Fibroblast of skin of abdomen (primary cell): Measurements from ENCODE around the gene DLG2.
A peak's percentile ranks its signal among the peaks of the same experiment; 100 is the strongest.
"Not testable (repeated sequence)": the region's sequence is repeated elsewhere in the genome, so short reads cannot be mapped to it uniquely, and the experiment has no call there.

Source experiments
- DNase-seq: peaks from one replicate; pipeline ENCODE4 v3.0.0-alpha.2; 2013

The DLG2 gene

GRCh38 chr11:83746921-83747585 lies 1880.1 kb downstream of the DLG2 start:
- DNase-seq: no peak

GRCh38 chr11:83744620-83745192 lies 1882.4 kb downstream of the DLG2 start:
- DNase-seq: no peak

- no peak for DNase-seq
Observed at GRCh38 chr11:83736684-83737083, 1890.5 kb downstream of the DLG2 start.

- no peak for DNase-seq
Observed at GRCh38 chr11:83734120-83734519, 1893.0 kb downstream of the DLG2 start.

- not testable (repeated sequence) for DNase-seq
Observed at GRCh38 chr11:83731288-83731687, 1895.9 kb downstream of the DLG2 start.

- peak; percentile 6 for DNase-seq
Observed at GRCh38 chr11:83728281-83728680, 1898.9 kb downstream of the DLG2 start.

GRCh38 chr11:83727251-83727650 lies 1899.9 kb downstream of the DLG2 start:
- DNase-seq: no peak

GRCh38 chr11:83726316-83726715 lies 1900.8 kb downstream of the DLG2 start:
- DNase-seq: no peak

GRCh38 chr11:83725728-83726127 lies 1901.4 kb downstream of the DLG2 start:
- no peak for DNase-seq

GRCh38 chr11:83725269-83725560 lies 1901.9 kb downstream of the DLG2 start:
- no peak for DNase-seq

- peak; percentile 60 for DNase-seq
Observed at GRCh38 chr11:83723999-83724398, 1903.1 kb downstream of the DLG2 start.

GRCh38 chr11:83722392-83723119 lies 1904.6 kb downstream of the DLG2 start:
- no peak for DNase-seq

- DNase-seq: peak; percentile 11
Observed at GRCh38 chr11:83721263-83721662, 1905.9 kb downstream of the DLG2 start.

- no peak for DNase-seq
Observed at GRCh38 chr11:83720675-83721074, 1906.5 kb downstream of the DLG2 start.

- DNase-seq: peak; percentile 22
Observed at GRCh38 chr11:83717537-83717936, 1909.6 kb downstream of the DLG2 start.

- DNase-seq: no peak
Observed at GRCh38 chr11:83715927-83716535, 1911.1 kb downstream of the DLG2 start.

GRCh38 chr11:83713708-83714107 lies 1913.4 kb downstream of the DLG2 start:
- DNase-seq: peak; percentile 27

- DNase-seq: no peak
Observed at GRCh38 chr11:83711106-83711527, 1916.0 kb downstream of the DLG2 start.

GRCh38 chr11:83709434-83709833 lies 1917.7 kb downstream of the DLG2 start:
- DNase-seq: no peak

GRCh38 chr11:83706566-83706965 lies 1920.6 kb downstream of the DLG2 start:
- no peak for DNase-seq

- peak; percentile 45 for DNase-seq
Observed at GRCh38 chr11:83702796-83703195, 1924.3 kb downstream of the DLG2 start.

GRCh38 chr11:83697518-83697917 lies 1929.6 kb downstream of the DLG2 start:
- no peak for DNase-seq

- DNase-seq: no peak
Observed at GRCh38 chr11:83695046-83695445, 1932.1 kb downstream of the DLG2 start.
